ENCODE measurements around the gene ABCA7.
A peak's percentile ranks its signal among the peaks of the same experiment; 100 is the strongest.

ABCA7 gene

DNA sequence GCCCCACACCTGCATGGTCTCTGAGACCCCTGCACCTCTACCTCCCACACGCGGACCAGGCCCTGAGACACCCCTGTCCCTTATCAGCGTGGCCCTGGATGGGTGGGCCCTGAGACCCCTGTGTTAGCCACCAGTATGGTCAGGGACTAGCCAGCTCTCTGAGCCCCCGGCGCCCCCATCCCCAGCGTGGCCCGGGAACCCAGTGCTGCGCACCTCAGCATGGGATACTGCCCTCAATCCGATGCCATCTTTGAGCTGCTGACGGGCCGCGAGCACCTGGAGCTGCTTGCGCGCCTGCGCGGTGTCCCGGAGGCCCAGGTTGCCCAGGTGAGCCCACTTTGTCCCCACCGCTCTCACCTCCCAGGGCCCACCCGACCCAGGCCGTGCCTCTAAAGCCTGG is 22.1 kb downstream of the ABCA7 start:
- TF ChIP-seq CTCF (IDR thresholded peaks at IDR 0.05; ENCODE audit: low read depth, low read length), result no peak
- in situ Hi-C loops (cut with HindIII; ENCODE audit: low sequenced_read_pairs), result no loop called here
- no peak for DNase-seq (ENCODE audit: low read depth, low spot score)
- no peak overlapping the region for H3K4me3 ChIP-seq (ENCODE audit: low read depth, low read length)

- no peak for TF ChIP-seq CTCF (IDR thresholded peaks at IDR 0.05; ENCODE audit: low read depth, low read length)
- DNase-seq (ENCODE audit: low read depth, low spot score), result no peak
- in situ Hi-C loops (cut with HindIII; ENCODE audit: low sequenced_read_pairs), result no loop called here
- no peak overlapping the region for H3K4me3 ChIP-seq (ENCODE audit: low read depth, low read length)
Observed at GRCh38 chr19:1062387-1063029, 22.6 kb downstream of the ABCA7 start.

DNA sequence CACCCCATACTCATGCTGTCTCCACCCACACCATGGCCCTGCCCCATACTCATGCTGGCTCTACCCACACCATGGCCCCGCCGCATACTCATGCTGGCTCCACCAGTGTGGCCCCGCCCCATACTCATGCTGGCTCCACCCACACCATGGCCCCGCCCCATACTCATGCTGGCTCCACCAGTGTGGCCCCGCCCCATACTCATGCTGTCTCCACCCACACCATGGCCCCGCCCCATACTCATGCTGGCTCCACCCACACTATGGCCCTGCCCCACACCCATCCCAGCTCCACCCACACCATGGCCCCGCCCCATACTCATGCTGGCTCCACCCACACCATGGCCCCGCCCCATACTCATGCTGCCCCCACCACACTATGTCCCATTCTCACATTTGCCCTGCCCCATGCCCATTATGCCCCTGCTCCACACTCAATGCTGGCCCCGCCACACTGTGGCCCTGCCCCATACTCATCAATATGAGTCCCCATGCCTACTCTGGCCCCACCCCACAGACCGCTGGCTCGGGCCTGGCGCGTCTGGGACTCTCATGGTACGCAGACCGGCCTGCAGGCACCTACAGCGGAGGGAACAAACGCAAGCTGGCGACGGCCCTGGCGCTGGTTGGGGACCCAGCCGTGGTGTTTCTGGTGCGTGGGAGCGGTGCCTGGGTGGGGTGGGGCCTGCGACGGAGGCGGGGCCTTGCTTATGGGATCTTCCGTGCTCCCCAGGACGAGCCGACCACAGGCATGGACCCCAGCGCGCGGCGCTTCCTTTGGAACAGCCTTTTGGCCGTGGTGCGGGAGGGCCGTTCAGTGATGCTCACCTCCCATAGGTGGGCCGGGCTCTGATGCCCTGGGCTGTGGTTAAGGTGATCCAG is 23.4 kb downstream of the ABCA7 start:
- no peak for TF ChIP-seq CTCF (IDR thresholded peaks at IDR 0.05; ENCODE audit: low read depth, low read length)
- in situ Hi-C loops (cut with HindIII; ENCODE audit: low sequenced_read_pairs), result no loop called here
- H3K4me3 ChIP-seq (ENCODE audit: low read depth, low read length), result no peak overlapping the region
- no peak for DNase-seq (ENCODE audit: low read depth, low spot score)

- no peak for TF ChIP-seq CTCF (IDR thresholded peaks at IDR 0.05; ENCODE audit: low read depth, low read length)
- DNase-seq (ENCODE audit: low read depth, low spot score), result no peak
- in situ Hi-C loops (cut with HindIII; ENCODE audit: low sequenced_read_pairs), result no loop called here
- no peak overlapping the region for H3K4me3 ChIP-seq (ENCODE audit: low read depth, low read length)
Observed at GRCh38 chr19:1063909-1064660, 24.2 kb downstream of the ABCA7 start.

GRCh38 chr19:1064661-1065605 is 25.0 kb downstream of the ABCA7 start:
- H3K4me3 ChIP-seq (ENCODE audit: low read depth, low read length), result no peak overlapping the region
- DNase-seq (ENCODE audit: low read depth, low spot score), result peak; percentile 44
- TF ChIP-seq CTCF (IDR thresholded peaks at IDR 0.05; ENCODE audit: low read depth, low read length), result peak; percentile 65
- in situ Hi-C loops (cut with HindIII; ENCODE audit: low sequenced_read_pairs), result no loop called here

Measured in astrocyte of the spinal cord (primary cell).